A549 (cell line): Measurements from ENCODE around the gene FSCN2. TPM values are rescaled to one million over a fixed set of nuclear protein-coding genes. Genes with fewer than 3 reads are reported as not detected.
A peak's percentile ranks its signal among the peaks of the same experiment; 100 is the strongest.

Experiments used
- ATAC-seq, 2 experiments: fragments of 200-7000 bp in 1 of 2; fragments of >200 bp in 1 of 2; cut with Nextera tagmentation in 1 of 2; cut with Tn5 transposase in 1 of 2; 3 replicates each; pipeline versions ENCODE4 v1.8.0 to v1.9.1; 2018 to 2020; ENCODE audit warnings: mild to moderate bottlenecking in 1 of 2, moderate library complexity in 1 of 2
- CTCF ChIA-PET: fragments of 300-600 bp; sonication (Branson Sonifier 250); formaldehyde crosslinking; extraction: SDS; loops from one replicate; lab custom pipeline; 2021; ENCODE audit warnings: antibody characterized with exemption, inconsistent platforms; lab: Yijun Ruan, JAX
- POLR2A ChIA-PET: fragments of 350-600 bp; formaldehyde crosslinking; extraction: SDS; loops from one replicate; lab custom pipeline; 2021; ENCODE audit warnings: antibody characterized with exemption, inconsistent platforms; lab: Yijun Ruan, JAX
- DNase-seq, 2 experiments: peaks; one replicate each; pipeline versions ENCODE4 v3.0.0 to v3.0.0-alpha.2; 2011 to 2016; ENCODE audit warnings: low read depth in 1 of 2, low spot score in 1 of 2
- FAIRE-seq: peaks from 2 replicates; lab custom pipeline; 2011; peaks lifted over from hg19 to GRCh38; lab: Jason Lieb, UNC
- H3K27ac ChIP-seq, 2 experiments: fragments of >200 bp; sonication (Bioruptor Twin); formaldehyde crosslinking; 3 replicates each; pipeline ENCODE4 v1.5.1; 2016 to 2017
- H3K4me1 ChIP-seq: fragments of >200 bp; sonication (Bioruptor Twin); formaldehyde crosslinking; 3 replicates; pipeline ENCODE4 v1.6.1; 2016
- H3K4me2 ChIP-seq: fragments of >200 bp; sonication (Bioruptor Twin); formaldehyde crosslinking; 3 replicates; pipeline ENCODE4 v1.6.1; 2016
- H3K4me3 ChIP-seq: fragments of >200 bp; sonication (Bioruptor Twin); formaldehyde crosslinking; 3 replicates; pipeline ENCODE4 v1.5.1; 2016
- H3K9me3 ChIP-seq: fragments of >200 bp; sonication (Bioruptor Twin); formaldehyde crosslinking; 3 replicates; pipeline ENCODE4 v1.6.1; 2016
- BCL3 ChIP-seq: fragments of >200 bp; sonication (Bioruptor Twin); formaldehyde crosslinking; IDR thresholded peaks from 3 replicates; pipeline ENCODE4 v1.6.1; 2016
- BHLHE40 ChIP-seq: IDR thresholded peaks from 2 replicates; pipeline ENCODE4 v1.6.1; 2012; ENCODE audit warnings: low read depth, low read length, inconsistent platforms
- CTCF ChIP-seq: fragments of >200 bp; sonication (Bioruptor Twin); formaldehyde crosslinking; IDR thresholded peaks from 3 replicates; pipeline ENCODE4 v1.5.1; 2016
- EHF ChIP-seq: fragments of 250-450 bp; sonication (Bioruptor Pico); IDR thresholded peaks from 2 replicates; pipeline ENCODE4 v1.5.0; 2020; ENCODE audit warnings: mild to moderate bottlenecking
- FOSL2 ChIP-seq, 2 experiments: fragments of 450-650 bp in 1 of 2; fragments of >200 bp in 1 of 2; sonication (Bioruptor Twin) in 1 of 2; formaldehyde crosslinking; IDR thresholded peaks; 2 replicates each; pipeline versions ENCODE4 v1.5.0 to v1.6.1; 2016 to 2020; ENCODE audit warnings: mild to moderate bottlenecking in 1 of 2, moderate library complexity in 1 of 2
- HES2 ChIP-seq: fragments of >200 bp; sonication (Bioruptor Twin); formaldehyde crosslinking; IDR thresholded peaks from 2 replicates; pipeline ENCODE4 v1.6.1; 2016
- HEYL ChIP-seq: fragments of 250-450 bp; sonication (Bioruptor Pico); IDR thresholded peaks from 2 replicates; pipeline ENCODE4 v1.8.0; 2021; ENCODE audit warnings: mild to moderate bottlenecking, moderate library complexity
- HOXB5 ChIP-seq: fragments of 250-450 bp; sonication (Bioruptor Pico); IDR thresholded peaks from 2 replicates; pipeline ENCODE4 v1.5.0; 2020; ENCODE audit warnings: mild to moderate bottlenecking, moderate library complexity
- JUNB ChIP-seq: fragments of >200 bp; sonication (Bioruptor Twin); formaldehyde crosslinking; IDR thresholded peaks from 2 replicates; pipeline ENCODE4 v1.6.1; 2016
- KDM1A ChIP-seq: fragments of 200-600 bp; sonication (generic); IDR thresholded peaks from 2 replicates; pipeline ENCODE4 v1.6.1; 2016; ENCODE audit warnings: low read depth, mild to moderate bottlenecking
- KDM5A ChIP-seq: fragments of 200-600 bp; sonication (generic); IDR thresholded peaks from 2 replicates; pipeline ENCODE4 v1.6.1; 2016; ENCODE audit warnings: antibody characterized with exemption, mild to moderate bottlenecking
- MAFK ChIP-seq: fragments of 450-650 bp; IDR thresholded peaks from 2 replicates; pipeline ENCODE4 v1.6.1; 2014; ENCODE audit not compliant: partially characterized antibody
- NFE2L2 ChIP-seq: fragments of 150-350 bp; conservative IDR thresholded peaks from 2 replicates; pipeline ENCODE4 v1.6.1; 2014; ENCODE audit warnings: low read length
- NPAS2 ChIP-seq: fragments of 250-450 bp; sonication (Bioruptor Pico); IDR thresholded peaks from 2 replicates; pipeline ENCODE4 v1.8.0; 2022; ENCODE audit warnings: mild to moderate bottlenecking, moderate library complexity, borderline replicate concordance
- POLR2A ChIP-seq: IDR thresholded peaks from 2 replicates; pipeline ENCODE4 v1.6.1; 2012; ENCODE audit warnings: mild to moderate bottlenecking, low read length
- POLR2AphosphoS2 ChIP-seq: conservative IDR thresholded peaks from 2 replicates; pipeline ENCODE4 v1.6.1; 2012; ENCODE audit warnings: low read length, improper control_type of control experiment, inconsistent platforms
- RAD21 ChIP-seq, 2 experiments: fragments of >200 bp in 1 of 2; sonication (Bioruptor Twin) in 1 of 2; formaldehyde crosslinking in 1 of 2; IDR thresholded peaks in 1 of 2; conservative IDR thresholded peaks in 1 of 2; 2 replicates in 1 of 2; 3 replicates in 1 of 2; pipeline ENCODE4 v1.6.1; 2012 to 2018; ENCODE audit warnings: inconsistent platforms in 1 of 2
- RARB ChIP-seq: fragments of 250-450 bp; sonication (Bioruptor Pico); IDR thresholded peaks from 2 replicates; pipeline ENCODE4 v1.8.0; 2021; ENCODE audit warnings: mild to moderate bottlenecking, moderate library complexity
- RCOR1 ChIP-seq: fragments of 150-350 bp; IDR thresholded peaks from 2 replicates; pipeline ENCODE4 v1.6.1; 2014; ENCODE audit warnings: antibody characterized with exemption, low read length, low read depth
- REST ChIP-seq: fragments of 200-600 bp; sonication (generic); IDR thresholded peaks from 2 replicates; pipeline ENCODE4 v1.6.1; 2016; ENCODE audit warnings: antibody characterized with exemption, mild to moderate bottlenecking, moderate library complexity
- RFX5 ChIP-seq: fragments of 450-650 bp; IDR thresholded peaks from 2 replicates; pipeline ENCODE4 v1.7.1; 2014; ENCODE audit warnings: antibody characterized with exemption, mild to moderate bottlenecking, moderate library complexity
- SREBF2 ChIP-seq: fragments of 450-650 bp; IDR thresholded peaks from 2 replicates; pipeline ENCODE4 v1.6.1; 2014; ENCODE audit warnings: mild to moderate bottlenecking, moderate library complexity
- USF2 ChIP-seq: fragments of 450-650 bp; IDR thresholded peaks from 2 replicates; pipeline ENCODE4 v1.6.1; 2014; ENCODE audit warnings: antibody characterized with exemption
- ZC3H11A ChIP-seq: fragments of 450-650 bp; IDR thresholded peaks from 2 replicates; pipeline ENCODE4 v1.6.1; 2014; ENCODE audit warnings: antibody characterized with exemption, mild to moderate bottlenecking
- ZNF302 ChIP-seq: fragments of 250-450 bp; sonication (Bioruptor Pico); IDR thresholded peaks from 2 replicates; pipeline ENCODE4 v1.9.0; 2021; ENCODE audit warnings: inconsistent platforms, mild to moderate bottlenecking, moderate library complexity
- ZSCAN20 ChIP-seq: fragments of 250-450 bp; sonication (Bioruptor Pico); IDR thresholded peaks from 2 replicates; pipeline ENCODE4 v1.8.0; 2022; ENCODE audit warnings: mild to moderate bottlenecking, moderate library complexity
- WGBS: methylation state at CpG from one replicate; pipeline ENCODE4 v1.1.6; 2017; ENCODE audit errors: missing lambda C conversion rate; 5-methylcytosine and 5-hydroxymethylcytosine counted together
- polyA plus RNA-seq, 4 experiments: library from polyadenylated mRNA; depleted of rRNA in 3 of 4; stranded (reverse); fragments of >200 nt; fragmentation: RNase III in 1 of 4; extraction: RNeasy Plus Mini Kit Qiagen cat#74134 plus additional on column Dnase treatment in 1 of 4; gene quantifications; 2 replicates in 3 of 4; 3 replicates in 1 of 4; pipeline ENCODE4 v1.2.3, GENCODE V29; 2011 to 2017

FSCN2 gene
- polyA plus RNA-seq, 2 of the 4 experiments (the other 2 are of a cell fraction) = 0.84 to 1.3 TPM

GRCh38 chr17:81499601-81499970 lies 28.6 kb upstream of the FSCN2 start:
- ChIA-PET POLR2A (interaction anchor here (0.7 to 1.7 kb wide), 6 partner anchors 9 to 80 kb away, joined by 3 to 6 read pairs (median 4); partner anchors contain the start of gene ACTG1), CTCF (interaction anchor here (0.9 to 7.4 kb wide), 10 partner anchors 9 to 357 kb away, joined by 3 to 43 read pairs (median 4); no protein-coding TSS in a partner anchor)
- FAIRE-seq (no peak), DNase-seq (no peak), ATAC-seq (peak; percentile 6 to 27)
- Histone ChIP-seq H3K27ac (peak overlapping the region; percentile 43 to 71; a peak in 5 of 6 replicates), H3K4me2 (peak overlapping the region; percentile 58), H3K9me3 (no peaks in the 10 kb centered on the region), H3K4me1 (peaks cover 15% of the 10 kb centered on the region), H3K4me3 (no peak overlapping the region)
- TF ChIP-seq RARB = no peak
- TF ChIP-seq SREBF2 = no peak
- no peak for TF ChIP-seq HES2
- no peak for TF ChIP-seq KDM5A
- no peak for TF ChIP-seq BCL3
- no peak for TF ChIP-seq EHF
- TF ChIP-seq RAD21 (conservative IDR thresholded peaks at IDR 0.05 in 1 of 2, IDR thresholded peaks at IDR 0.05 in 1 of 2) = no peak
- TF ChIP-seq RCOR1 = no peak
- no peak for TF ChIP-seq FOSL2 (IDR thresholded peaks at IDR 0.05)
- no peak for TF ChIP-seq FOSL2 (CRISPR knock-in tag; IDR thresholded peaks at IDR 0.05)
- TF ChIP-seq ZSCAN20 = no peak
- TF ChIP-seq NFE2L2 = no peak
- TF ChIP-seq NPAS2 (CRISPR knock-in tag) = no peak
- TF ChIP-seq HEYL (CRISPR knock-in tag) = no peak
- no peak for TF ChIP-seq POLR2AphosphoS2
- WGBS = 80% methylated on average over 10 of the region's 12 CpGs

- whole genome bisulfite sequencing = 27% methylated on average over 7 of the region's 7 CpGs
- Histone ChIP-seq H3K27ac (peak overlapping the region; percentile 43 to 71; a peak in 5 of 6 replicates), H3K4me1 (peaks cover 14% of the 10 kb centered on the region), H3K4me3 (no peak overlapping the region), H3K4me2 (peak overlapping the region; percentile 58), H3K9me3 (no peaks in the 10 kb centered on the region)
- FAIRE-seq (no peak), ATAC-seq (peak; percentile 11 to 47; a peak in 5 of 6 replicates), DNase-seq (peak in 1 of 2 experiments; percentile 57)
- ChIA-PET POLR2A (interaction anchor here (0.7 to 1.7 kb wide), 7 partner anchors 9 to 171 kb away, joined by 3 to 6 read pairs (median 4); partner anchors contain the start of gene ACTG1), CTCF (interaction anchor here (0.9 to 7.4 kb wide), 10 partner anchors 10 to 245 kb away, joined by 3 to 43 read pairs (median 4); no protein-coding TSS in a partner anchor)
- TF ChIP-seq ZNF302 (CRISPR knock-in tag) = no peak
- TF ChIP-seq ZC3H11A = no peak
- TF ChIP-seq EHF = no peak
- no peak for TF ChIP-seq CTCF
- no peak for TF ChIP-seq HOXB5
- TF ChIP-seq KDM1A = no peak
- TF ChIP-seq POLR2A = no peak
- TF ChIP-seq BHLHE40 = no peak
- TF ChIP-seq NPAS2 (CRISPR knock-in tag) = no peak
- no peak for TF ChIP-seq ZSCAN20
- no peak for TF ChIP-seq MAFK
- TF ChIP-seq JUNB = no peak
- TF ChIP-seq RARB = no peak
- no peak for TF ChIP-seq USF2
- TF ChIP-seq FOSL2 (IDR thresholded peaks at IDR 0.05) = no peak
- no peak for TF ChIP-seq FOSL2 (CRISPR knock-in tag; IDR thresholded peaks at IDR 0.05)
- no peak for TF ChIP-seq NFE2L2
- no peak for TF ChIP-seq HEYL (CRISPR knock-in tag)
- TF ChIP-seq REST = no peak
- no peak for TF ChIP-seq RFX5
Observed at GRCh38 chr17:81500047-81500446, 28.1 kb upstream of the FSCN2 start.
